H1 (cell line): ENCODE data around the gene SLCO2A1. TPM values are rescaled to one million over a fixed set of nuclear protein-coding genes. Genes with fewer than 3 reads are reported as not detected.

Experiments
- CHD2 ChIP-seq: IDR thresholded peaks from 2 replicates; pipeline ENCODE4 v1.6.1; 2012; ENCODE audit warnings: low read length, improper control_type of control experiment
- EP300 ChIP-seq, 2 experiments: IDR thresholded peaks; 1 replicate in 1 of 2; 2 replicates in 1 of 2; pipeline ENCODE4 v1.6.1; 2011 to 2012; ENCODE audit warnings: low read depth in 2 of 2, low read length in 2 of 2, mild to moderate bottlenecking in 2 of 2, borderline replicate concordance in 1 of 2, inconsistent platforms in 1 of 2, moderate library complexity in 1 of 2
- JUN ChIP-seq: IDR thresholded peaks from 2 replicates; pipeline ENCODE4 v1.6.1; 2011; ENCODE audit warnings: low read depth, mild to moderate bottlenecking, improper control_type of control experiment, low read length
- RAD21 ChIP-seq, 2 experiments: IDR thresholded peaks in 1 of 2; conservative IDR thresholded peaks in 1 of 2; 2 replicates each; pipeline ENCODE4 v1.6.1; 2011; ENCODE audit warnings: low read depth in 2 of 2, low read length in 2 of 2, improper control_type of control experiment in 1 of 2, inconsistent platforms in 1 of 2, mild to moderate bottlenecking in 1 of 2, moderate library complexity in 1 of 2
- RNF2 ChIP-seq: fragments of 200-900, 300-1000 bp; sonication (generic); IDR thresholded peaks from 2 replicates; pipeline ENCODE4 v1.7.1; 2016; ENCODE audit warnings: borderline replicate concordance, low read depth, mild to moderate bottlenecking, antibody characterized with exemption, low read length; ENCODE audit not compliant: poor library complexity, severe bottlenecking; ENCODE audit errors: missing control alignments
- polyA plus RNA-seq, 7 experiments: library from polyadenylated mRNA; depleted of rRNA in 3 of 7; stranded (reverse) in 5 of 7; unstranded in 2 of 7; fragments of >200 nt in 5 of 7; fragments of 200-250 nt in 2 of 7; gene quantifications; 1 replicate in 5 of 7; 2 replicates in 1 of 7; 4 replicates in 1 of 7; pipeline versions ENCODE4 v1.2.1 to v1.2.3, GENCODE V29; 2011 to 2013; ENCODE audit warnings: missing spikeins in 2 of 7, mixed read lengths in 2 of 7
- total RNA-seq: library from RNA; stranded (reverse); fragmentation: NEBNext Ultra II Directional; extraction: Animal tissue kit (Norgen Biotek cat#: 25700); gene quantifications from 2 replicates; pipeline ENCODE4 v1.2.1, GENCODE V29; 2021

The SLCO2A1 gene
- total and polyA plus RNA-seq, 2 of the 8 experiments (the other 6 are each of a cell fraction or from before 2014, with no cell fraction given): 1.1 to 2.3 TPM

GRCh38 chr3:133933097-133934024 is 96.4 kb downstream of the SLCO2A1 start (continued):
- no peak for TF ChIP-seq JUN
- TF ChIP-seq RNF2: no peak
- no peak for TF ChIP-seq RAD21 (IDR thresholded peaks at IDR 0.05 in 1 of 2, conservative IDR thresholded peaks at IDR 0.05 in 1 of 2; ENCODE audit: low read depth in 2 of 2, low read length in 2 of 2)
- no peak for TF ChIP-seq CHD2
- no peak for TF ChIP-seq EP300 (IDR thresholded peaks at IDR 0.05; ENCODE audit: borderline replicate concordance in 1 of 2, low read depth in 2 of 2, low read length in 2 of 2)
